HEK293T (cell line): ENCODE measurements around the gene GOLGA5.

ENCODE experiments used
- L3MBTL2 ChIP-seq: fragments of 450-650 bp; conservative IDR thresholded peaks from 2 replicates; pipeline ENCODE4 v1.6.1; 2016; ENCODE audit warnings: mild to moderate bottlenecking
- NFRKB ChIP-seq: fragments of 450-650 bp; IDR thresholded peaks from 2 replicates; pipeline ENCODE4 v1.6.1; 2016; ENCODE audit warnings: mild to moderate bottlenecking, moderate library complexity
- SP1 ChIP-seq: fragments of 450-650 bp; IDR thresholded peaks from 2 replicates; pipeline ENCODE4 v1.6.1; 2017
- SUZ12 ChIP-seq: fragments of 450-650 bp; IDR thresholded peaks from 2 replicates; pipeline ENCODE4 v1.6.1; 2016; ENCODE audit warnings: mild to moderate bottlenecking

- TF ChIP-seq SP1 (no peak), L3MBTL2 (no peak), NFRKB (no peak), SUZ12 (no peak)
Observed at GRCh38 chr14:92885279-92886061, 91.4 kb downstream of the GOLGA5 start.
